HL-60 (cell line): ENCODE results near the gene FBXO3.
"Not testable (repeated sequence)": the region's sequence is repeated elsewhere in the genome, so short reads cannot be mapped to it uniquely, and the experiment has no call there.

Source experiments
- DNase-seq, 2 experiments: peaks; one replicate each; pipeline ENCODE4 v3.0.0-alpha.2; 2010 to 2020; ENCODE audit warnings: low read depth in 1 of 2, low spot score in 1 of 2
- H3K27ac ChIP-seq: fragments of 250-450 bp; sonication (Bioruptor Pico); replicated peaks from 2 replicates; pipeline ENCODE4 v1.5.1; 2020; ENCODE audit warnings: mild to moderate bottlenecking, moderate library complexity
- H3K27me3 ChIP-seq: fragments of 250-450 bp; sonication (Bioruptor Pico); 2 replicates; pipeline ENCODE4 v1.5.1; 2021; ENCODE audit warnings: mild to moderate bottlenecking, moderate library complexity; ENCODE audit not compliant: insufficient read depth, poor library complexity, severe bottlenecking
- H3K4me3 ChIP-seq: replicated peaks from 2 replicates; pipeline ENCODE4 v1.5.1; 2011; ENCODE audit warnings: mild to moderate bottlenecking, control low read depth, low read length; ENCODE audit not compliant: insufficient read depth
- GABPA ChIP-seq: IDR thresholded peaks from 2 replicates; pipeline ENCODE4 v1.6.1; 2012; ENCODE audit warnings: low read depth
- POLR2AphosphoS5 ChIP-seq: IDR thresholded peaks from 2 replicates; pipeline ENCODE4 v1.6.1; 2012; ENCODE audit warnings: low read depth
- SPI1 ChIP-seq: IDR thresholded peaks from 2 replicates; pipeline ENCODE4 v1.6.1; 2012; ENCODE audit warnings: low read depth, mild to moderate bottlenecking, borderline replicate concordance
- TF ChIP-seq, protein P1 (sequence below): IDR thresholded peaks from one replicate; pipeline ENCODE4 v1.5.1; 2011; ENCODE audit warnings: low read length, control low read depth, inconsistent platforms; ENCODE audit not compliant: insufficient read depth
- TF ChIP-seq, protein P2 (sequence below): IDR thresholded peaks from 2 replicates; pipeline ENCODE4 v1.6.1; 2012; ENCODE audit warnings: low read depth; ENCODE audit not compliant: insufficient replicate concordance

FBXO3 gene

DNA sequence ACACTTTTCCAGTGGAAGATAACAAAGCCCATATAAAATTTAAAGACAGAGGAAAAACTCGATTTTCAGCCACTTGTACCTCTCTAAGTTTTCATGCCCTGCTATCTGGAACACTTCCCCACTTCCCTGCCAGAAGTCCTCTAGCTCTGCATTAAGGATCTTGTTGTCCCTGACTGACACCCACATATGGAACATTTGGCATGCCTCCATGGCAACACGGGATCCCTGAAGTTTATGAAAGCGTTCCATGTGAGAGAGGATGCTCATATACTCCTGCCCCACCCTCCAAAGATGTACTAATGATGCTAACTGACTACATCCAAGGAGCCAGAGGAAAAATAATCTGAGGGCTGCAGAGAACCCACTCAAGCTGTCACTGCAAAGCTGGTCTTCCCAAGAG is 64.9 kb downstream of the FBXO3 start:
- H3K27ac ChIP-seq = no peak overlapping the region
- H3K4me3 ChIP-seq = no peak overlapping the region
- no peaks in the 10 kb centered on the region for H3K27me3 ChIP-seq
- no peak for TF ChIP-seq SPI1
- TF ChIP-seq, protein P1, sequence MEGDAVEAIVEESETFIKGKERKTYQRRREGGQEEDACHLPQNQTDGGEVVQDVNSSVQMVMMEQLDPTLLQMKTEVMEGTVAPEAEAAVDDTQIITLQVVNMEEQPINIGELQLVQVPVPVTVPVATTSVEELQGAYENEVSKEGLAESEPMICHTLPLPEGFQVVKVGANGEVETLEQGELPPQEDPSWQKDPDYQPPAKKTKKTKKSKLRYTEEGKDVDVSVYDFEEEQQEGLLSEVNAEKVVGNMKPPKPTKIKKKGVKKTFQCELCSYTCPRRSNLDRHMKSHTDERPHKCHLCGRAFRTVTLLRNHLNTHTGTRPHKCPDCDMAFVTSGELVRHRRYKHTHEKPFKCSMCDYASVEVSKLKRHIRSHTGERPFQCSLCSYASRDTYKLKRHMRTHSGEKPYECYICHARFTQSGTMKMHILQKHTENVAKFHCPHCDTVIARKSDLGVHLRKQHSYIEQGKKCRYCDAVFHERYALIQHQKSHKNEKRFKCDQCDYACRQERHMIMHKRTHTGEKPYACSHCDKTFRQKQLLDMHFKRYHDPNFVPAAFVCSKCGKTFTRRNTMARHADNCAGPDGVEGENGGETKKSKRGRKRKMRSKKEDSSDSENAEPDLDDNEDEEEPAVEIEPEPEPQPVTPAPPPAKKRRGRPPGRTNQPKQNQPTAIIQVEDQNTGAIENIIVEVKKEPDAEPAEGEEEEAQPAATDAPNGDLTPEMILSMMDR = no peak
- DNase-seq = no peak

DNA sequence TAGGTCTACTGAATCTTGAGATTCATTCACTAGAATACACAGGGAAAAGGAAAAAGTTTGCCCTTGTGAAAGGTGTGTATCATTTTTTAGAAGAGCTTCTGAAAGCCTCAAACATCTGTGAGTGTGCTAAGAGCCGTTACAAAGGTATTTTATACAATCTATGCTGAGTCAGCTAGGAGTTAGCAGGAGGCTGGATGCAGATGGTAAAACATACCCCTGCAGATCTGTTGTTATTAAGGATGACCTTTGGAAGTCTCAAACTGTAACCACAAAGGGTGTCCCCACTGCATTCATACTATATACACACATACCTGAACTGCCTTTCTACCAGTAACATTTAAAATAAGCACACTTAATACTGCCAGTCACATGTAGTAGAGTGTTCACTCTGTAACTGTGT is 65.3 kb downstream of the FBXO3 start:
- DNase-seq = no peak
- no peak for TF ChIP-seq POLR2AphosphoS5
- TF ChIP-seq GABPA = no peak
- TF ChIP-seq, protein P2, sequence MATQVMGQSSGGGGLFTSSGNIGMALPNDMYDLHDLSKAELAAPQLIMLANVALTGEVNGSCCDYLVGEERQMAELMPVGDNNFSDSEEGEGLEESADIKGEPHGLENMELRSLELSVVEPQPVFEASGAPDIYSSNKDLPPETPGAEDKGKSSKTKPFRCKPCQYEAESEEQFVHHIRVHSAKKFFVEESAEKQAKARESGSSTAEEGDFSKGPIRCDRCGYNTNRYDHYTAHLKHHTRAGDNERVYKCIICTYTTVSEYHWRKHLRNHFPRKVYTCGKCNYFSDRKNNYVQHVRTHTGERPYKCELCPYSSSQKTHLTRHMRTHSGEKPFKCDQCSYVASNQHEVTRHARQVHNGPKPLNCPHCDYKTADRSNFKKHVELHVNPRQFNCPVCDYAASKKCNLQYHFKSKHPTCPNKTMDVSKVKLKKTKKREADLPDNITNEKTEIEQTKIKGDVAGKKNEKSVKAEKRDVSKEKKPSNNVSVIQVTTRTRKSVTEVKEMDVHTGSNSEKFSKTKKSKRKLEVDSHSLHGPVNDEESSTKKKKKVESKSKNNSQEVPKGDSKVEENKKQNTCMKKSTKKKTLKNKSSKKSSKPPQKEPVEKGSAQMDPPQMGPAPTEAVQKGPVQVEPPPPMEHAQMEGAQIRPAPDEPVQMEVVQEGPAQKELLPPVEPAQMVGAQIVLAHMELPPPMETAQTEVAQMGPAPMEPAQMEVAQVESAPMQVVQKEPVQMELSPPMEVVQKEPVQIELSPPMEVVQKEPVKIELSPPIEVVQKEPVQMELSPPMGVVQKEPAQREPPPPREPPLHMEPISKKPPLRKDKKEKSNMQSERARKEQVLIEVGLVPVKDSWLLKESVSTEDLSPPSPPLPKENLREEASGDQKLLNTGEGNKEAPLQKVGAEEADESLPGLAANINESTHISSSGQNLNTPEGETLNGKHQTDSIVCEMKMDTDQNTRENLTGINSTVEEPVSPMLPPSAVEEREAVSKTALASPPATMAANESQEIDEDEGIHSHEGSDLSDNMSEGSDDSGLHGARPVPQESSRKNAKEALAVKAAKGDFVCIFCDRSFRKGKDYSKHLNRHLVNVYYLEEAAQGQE = no peak
- no peak for TF ChIP-seq SPI1
- TF ChIP-seq, protein P1 = no peak
- H3K4me3 ChIP-seq = no peak overlapping the region
- no peak overlapping the region for H3K27ac ChIP-seq
- H3K27me3 ChIP-seq = no peaks in the 10 kb centered on the region

DNA sequence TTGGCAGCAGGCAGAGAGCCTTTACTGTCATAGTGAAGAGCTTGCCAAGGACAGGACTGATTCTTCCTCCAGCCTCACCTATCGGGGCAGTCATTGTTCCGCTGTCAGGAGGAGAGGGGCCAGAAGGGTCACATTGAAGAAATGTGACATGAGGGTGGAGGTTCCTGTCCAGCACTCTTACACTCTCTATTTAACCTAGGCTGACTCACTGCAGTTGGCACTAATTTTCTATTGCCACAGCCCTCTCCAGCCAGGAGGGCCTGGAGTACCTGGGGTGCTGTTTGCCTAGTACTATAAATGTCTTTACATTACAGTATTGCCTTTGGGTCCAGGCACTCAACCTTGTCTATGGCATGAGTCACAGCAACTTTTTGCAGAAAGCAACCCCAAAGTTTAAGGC is 66.5 kb downstream of the FBXO3 start:
- DNase-seq, H3K4me3 ChIP-seq, H3K27me3 ChIP-seq, H3K27ac ChIP-seq: not testable (repeated sequence)

DNA sequence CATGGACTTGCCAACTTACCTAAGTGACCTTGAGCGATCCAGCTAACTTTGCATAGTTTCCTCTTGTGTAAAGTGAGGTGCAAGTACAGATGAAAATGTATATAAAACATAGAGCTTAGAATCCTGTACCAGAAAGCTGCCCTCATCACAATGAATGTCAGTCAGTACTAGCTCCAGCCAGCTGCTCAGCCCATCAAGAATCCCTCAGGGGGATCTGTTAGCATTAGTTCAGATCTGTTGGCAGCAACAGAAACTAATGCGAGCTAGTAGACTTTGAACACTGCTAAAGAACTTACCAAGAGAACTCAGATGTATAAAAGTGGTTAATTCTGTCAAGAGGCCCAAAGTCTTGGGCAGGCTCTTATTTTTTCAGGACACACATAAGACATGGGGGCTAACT is 67.4 kb downstream of the FBXO3 start:
- H3K4me3 ChIP-seq = no peak overlapping the region
- TF ChIP-seq, protein P2 = no peak
- no peak for TF ChIP-seq SPI1
- TF ChIP-seq GABPA = no peak
- TF ChIP-seq POLR2AphosphoS5 = no peak
- TF ChIP-seq, protein P1 = no peak
- no peak overlapping the region for H3K27ac ChIP-seq
- no peaks in the 10 kb centered on the region for H3K27me3 ChIP-seq
- DNase-seq = no peak
